OCI-LY3 (cell line): ENCODE measurements around the gene HERC2.

ENCODE experiments used
- EZH2phosphoT487 ChIP-seq: fragments of 200-600 bp; shearing (Covaris generic); IDR thresholded peaks from 2 replicates; pipeline ENCODE4 v1.6.1; 2018; ENCODE audit warnings: antibody characterized with exemption, mixed run types, low read depth
- TF ChIP-seq, protein P1 (sequence below): fragments of 200-600, 300-600 bp; sonication (generic); IDR thresholded peaks from 2 replicates; pipeline ENCODE4 v1.5.1; 2014; ENCODE audit warnings: antibody characterized with exemption, low read length, low read depth

DNA sequence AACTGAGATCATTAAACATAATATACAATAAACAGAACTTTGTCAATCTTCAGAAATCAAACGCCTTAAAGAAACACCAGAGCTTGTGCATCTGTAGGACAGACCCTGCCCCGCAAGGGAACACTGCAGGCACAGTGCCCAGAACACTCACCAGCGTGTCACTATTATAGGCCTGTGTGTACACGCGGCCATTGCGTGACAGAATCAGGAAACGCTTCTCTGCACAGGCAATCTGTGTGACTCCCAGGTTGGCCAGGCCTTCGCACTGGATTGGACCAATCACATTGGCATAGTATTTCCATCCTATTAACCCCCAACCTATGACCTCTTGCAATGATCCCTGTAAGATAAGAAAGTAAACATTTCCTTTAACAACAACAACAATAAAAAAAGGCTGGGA is 52.9 kb downstream of the HERC2 start:
- TF ChIP-seq, protein P1, sequence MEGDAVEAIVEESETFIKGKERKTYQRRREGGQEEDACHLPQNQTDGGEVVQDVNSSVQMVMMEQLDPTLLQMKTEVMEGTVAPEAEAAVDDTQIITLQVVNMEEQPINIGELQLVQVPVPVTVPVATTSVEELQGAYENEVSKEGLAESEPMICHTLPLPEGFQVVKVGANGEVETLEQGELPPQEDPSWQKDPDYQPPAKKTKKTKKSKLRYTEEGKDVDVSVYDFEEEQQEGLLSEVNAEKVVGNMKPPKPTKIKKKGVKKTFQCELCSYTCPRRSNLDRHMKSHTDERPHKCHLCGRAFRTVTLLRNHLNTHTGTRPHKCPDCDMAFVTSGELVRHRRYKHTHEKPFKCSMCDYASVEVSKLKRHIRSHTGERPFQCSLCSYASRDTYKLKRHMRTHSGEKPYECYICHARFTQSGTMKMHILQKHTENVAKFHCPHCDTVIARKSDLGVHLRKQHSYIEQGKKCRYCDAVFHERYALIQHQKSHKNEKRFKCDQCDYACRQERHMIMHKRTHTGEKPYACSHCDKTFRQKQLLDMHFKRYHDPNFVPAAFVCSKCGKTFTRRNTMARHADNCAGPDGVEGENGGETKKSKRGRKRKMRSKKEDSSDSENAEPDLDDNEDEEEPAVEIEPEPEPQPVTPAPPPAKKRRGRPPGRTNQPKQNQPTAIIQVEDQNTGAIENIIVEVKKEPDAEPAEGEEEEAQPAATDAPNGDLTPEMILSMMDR, result no peak
- no peak for TF ChIP-seq EZH2phosphoT487
